Right lobe of liver (tissue), 4 donors: ENCODE data around the gene FRMD4B.

Source experiments
- POLR2A ChIP-seq: fragments of 450-650 bp; IDR thresholded peaks from one replicate; pipeline ENCODE4 v1.6.1; 2017; ENCODE audit warnings: antibody characterized with exemption, mild to moderate bottlenecking
- TF ChIP-seq, protein P1 (sequence below), 4 donors: fragments of 200-600 bp in 3 of 4; fragments of 450-650 bp in 1 of 4; IDR thresholded peaks; one replicate each; pipeline versions ENCODE4 v1.5.1 to v1.8.0; 2016 to 2022; ENCODE audit warnings: antibody characterized with exemption in 4 of 4, mild to moderate bottlenecking in 2 of 4
- donor health status: DM: no; HTN: no; CAD: no.
- donor health status: DM: no; HTN: no; CAD: no.
- donor health status: DM: no; HTN: yes; CAD: no.

DNA sequence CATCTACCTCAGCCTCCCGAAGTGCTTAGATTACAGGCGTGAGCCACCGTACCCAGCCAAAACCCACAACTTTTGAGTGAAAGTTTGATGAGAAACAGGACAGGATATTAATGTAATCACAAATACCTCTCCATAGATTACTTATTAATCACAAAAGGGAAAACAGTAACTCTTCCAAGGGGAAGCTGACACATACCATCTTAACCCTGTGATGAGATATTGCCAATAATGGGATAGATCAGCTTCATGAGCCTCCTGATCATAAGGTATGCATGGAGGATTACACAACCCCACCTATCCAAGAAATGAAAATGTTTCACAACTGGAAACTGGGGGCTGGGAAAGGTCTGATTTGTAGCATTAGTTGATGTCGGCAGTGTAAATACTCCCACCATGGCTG lies 131.5 kb downstream of the FRMD4B start:
- TF ChIP-seq, protein P1, sequence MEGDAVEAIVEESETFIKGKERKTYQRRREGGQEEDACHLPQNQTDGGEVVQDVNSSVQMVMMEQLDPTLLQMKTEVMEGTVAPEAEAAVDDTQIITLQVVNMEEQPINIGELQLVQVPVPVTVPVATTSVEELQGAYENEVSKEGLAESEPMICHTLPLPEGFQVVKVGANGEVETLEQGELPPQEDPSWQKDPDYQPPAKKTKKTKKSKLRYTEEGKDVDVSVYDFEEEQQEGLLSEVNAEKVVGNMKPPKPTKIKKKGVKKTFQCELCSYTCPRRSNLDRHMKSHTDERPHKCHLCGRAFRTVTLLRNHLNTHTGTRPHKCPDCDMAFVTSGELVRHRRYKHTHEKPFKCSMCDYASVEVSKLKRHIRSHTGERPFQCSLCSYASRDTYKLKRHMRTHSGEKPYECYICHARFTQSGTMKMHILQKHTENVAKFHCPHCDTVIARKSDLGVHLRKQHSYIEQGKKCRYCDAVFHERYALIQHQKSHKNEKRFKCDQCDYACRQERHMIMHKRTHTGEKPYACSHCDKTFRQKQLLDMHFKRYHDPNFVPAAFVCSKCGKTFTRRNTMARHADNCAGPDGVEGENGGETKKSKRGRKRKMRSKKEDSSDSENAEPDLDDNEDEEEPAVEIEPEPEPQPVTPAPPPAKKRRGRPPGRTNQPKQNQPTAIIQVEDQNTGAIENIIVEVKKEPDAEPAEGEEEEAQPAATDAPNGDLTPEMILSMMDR (IDR thresholded peaks at IDR 0.05): no peak
- no peak for TF ChIP-seq POLR2A
